Measurements from ENCODE around the gene GMIP.

Gene GMIP

DNA sequence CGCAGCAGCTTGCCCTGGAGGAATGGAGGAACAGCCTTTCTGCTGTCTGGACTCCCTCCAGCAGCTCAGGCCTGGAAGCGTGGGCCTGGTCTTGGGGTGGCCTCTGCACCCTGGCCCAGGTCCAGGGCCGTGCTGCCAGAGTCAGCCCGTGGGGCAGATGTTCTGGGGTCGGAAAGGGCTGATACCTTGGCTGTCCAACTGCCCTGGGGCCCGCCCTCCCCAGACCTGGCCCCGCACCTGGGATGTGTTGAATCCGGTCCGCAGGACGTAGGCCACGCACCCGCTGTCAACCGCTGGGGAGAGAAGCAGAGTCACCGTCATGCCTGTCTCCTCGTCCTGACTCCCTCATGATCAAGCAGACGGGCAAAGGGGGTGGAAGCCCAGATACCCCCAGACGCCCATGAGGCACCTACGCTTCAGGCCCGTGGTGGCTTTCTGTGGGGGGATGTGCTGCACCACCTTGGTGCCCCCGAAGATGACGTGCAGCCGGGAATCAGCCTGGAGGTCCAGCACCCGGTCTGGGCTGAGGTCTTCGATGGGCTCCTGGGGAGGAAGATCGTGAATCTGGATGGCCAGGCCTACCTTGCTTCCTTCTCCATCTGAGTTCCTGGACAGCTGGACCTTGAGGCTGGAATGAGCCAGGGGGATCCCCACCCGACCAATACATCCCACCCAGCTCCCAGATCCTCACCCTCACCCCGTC, 12.3 kb upstream of the GMIP start:
- no peaks in the 10 kb centered on the region for H3K27me3 ChIP-seq (ENCODE audit: control insufficient read depth in 1 of 2, insufficient read depth in 2 of 2, low read length in 2 of 2)
- H3K27ac ChIP-seq (ENCODE audit: low read depth, low read length): no peak overlapping the region
- no peaks in the 10 kb centered on the region for H3K4me1 ChIP-seq (ENCODE audit: insufficient read depth, low read length)
- no peak overlapping the region for H3K9ac ChIP-seq (ENCODE audit: low read length)
- no peaks in the 10 kb centered on the region for H3K9me3 ChIP-seq (ENCODE audit: low read length)
- no peak overlapping the region for H3K4me3 ChIP-seq (ENCODE audit: low read depth in 1 of 2, low read length in 2 of 2)
- peaks cover 78% of the 10 kb centered on the region for H3K36me3 ChIP-seq (ENCODE audit: insufficient read depth, low read length)

DNA sequence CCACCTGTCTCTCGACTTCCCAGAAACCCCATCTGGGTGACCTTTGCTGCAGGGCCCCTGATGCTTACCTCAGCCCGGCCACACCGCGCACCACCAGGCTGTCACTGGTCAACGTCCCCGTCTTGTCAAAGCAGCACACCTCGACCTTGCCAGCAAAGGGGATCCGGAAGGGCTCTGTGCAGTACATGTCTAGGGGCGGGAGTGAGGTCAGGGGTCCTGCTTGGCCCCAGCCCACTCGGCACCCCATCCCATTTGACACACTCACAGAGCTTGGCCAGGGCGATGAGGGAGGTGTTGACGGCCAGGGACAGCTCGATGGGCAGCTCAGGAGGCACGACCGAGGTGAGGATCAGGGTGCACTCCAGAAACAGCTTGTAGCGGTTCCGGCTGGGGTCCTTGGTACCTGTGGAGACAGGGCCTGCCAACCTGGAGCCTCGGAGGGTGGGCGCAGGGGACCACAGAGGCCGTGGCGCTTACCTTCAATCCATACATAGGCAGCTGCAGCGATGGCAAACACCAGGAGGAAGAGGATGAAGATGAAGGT, 11.7 kb upstream of the GMIP start:
- H3K36me3 ChIP-seq (ENCODE audit: insufficient read depth, low read length): peaks cover 84% of the 10 kb centered on the region
- no peaks in the 10 kb centered on the region for H3K27me3 ChIP-seq (ENCODE audit: control insufficient read depth in 1 of 2, insufficient read depth in 2 of 2, low read length in 2 of 2)
- H3K4me1 ChIP-seq (ENCODE audit: insufficient read depth, low read length): no peaks in the 10 kb centered on the region

DNA sequence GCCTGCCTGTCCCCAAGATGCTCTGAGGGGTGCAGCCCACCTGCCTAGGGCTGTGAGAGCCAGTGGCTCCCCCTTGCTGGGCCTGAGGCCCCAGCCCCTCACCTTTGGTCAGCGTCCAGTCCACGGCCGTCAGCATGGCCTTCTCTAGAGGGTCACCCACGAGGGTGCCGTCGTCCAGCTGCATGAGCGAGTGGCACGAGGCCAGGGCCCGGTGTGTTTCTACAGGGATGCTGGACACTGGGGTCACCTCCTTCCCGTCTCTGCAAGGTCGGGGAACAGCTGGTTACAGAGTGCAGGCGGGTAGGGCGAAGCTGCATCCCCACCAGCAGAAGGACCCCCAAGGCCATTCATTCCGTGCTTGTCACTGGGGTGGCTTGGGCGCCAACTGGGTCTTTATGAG, 11.0 kb upstream of the GMIP start:
- H3K27me3 ChIP-seq (ENCODE audit: control insufficient read depth in 1 of 2, insufficient read depth in 2 of 2, low read length in 2 of 2): no peaks in the 10 kb centered on the region
- peaks cover 84% of the 10 kb centered on the region for H3K36me3 ChIP-seq (ENCODE audit: insufficient read depth, low read length)
- H3K27ac ChIP-seq (ENCODE audit: low read depth, low read length): no peak overlapping the region
- H3K4me1 ChIP-seq (ENCODE audit: insufficient read depth, low read length): no peaks in the 10 kb centered on the region
- H3K9ac ChIP-seq (ENCODE audit: low read length): no peak overlapping the region
- no peak overlapping the region for H3K4me3 ChIP-seq (ENCODE audit: low read depth in 1 of 2, low read length in 2 of 2)
- no peaks in the 10 kb centered on the region for H3K9me3 ChIP-seq (ENCODE audit: low read length)

More for the DNA sequence above, 11.7 kb upstream of the GMIP start:
- no peak overlapping the region for H3K27ac ChIP-seq (ENCODE audit: low read depth, low read length)
- H3K9ac ChIP-seq (ENCODE audit: low read length): no peak overlapping the region
- no peak overlapping the region for H3K4me3 ChIP-seq (ENCODE audit: low read depth in 1 of 2, low read length in 2 of 2)
- no peaks in the 10 kb centered on the region for H3K9me3 ChIP-seq (ENCODE audit: low read length)

DNA sequence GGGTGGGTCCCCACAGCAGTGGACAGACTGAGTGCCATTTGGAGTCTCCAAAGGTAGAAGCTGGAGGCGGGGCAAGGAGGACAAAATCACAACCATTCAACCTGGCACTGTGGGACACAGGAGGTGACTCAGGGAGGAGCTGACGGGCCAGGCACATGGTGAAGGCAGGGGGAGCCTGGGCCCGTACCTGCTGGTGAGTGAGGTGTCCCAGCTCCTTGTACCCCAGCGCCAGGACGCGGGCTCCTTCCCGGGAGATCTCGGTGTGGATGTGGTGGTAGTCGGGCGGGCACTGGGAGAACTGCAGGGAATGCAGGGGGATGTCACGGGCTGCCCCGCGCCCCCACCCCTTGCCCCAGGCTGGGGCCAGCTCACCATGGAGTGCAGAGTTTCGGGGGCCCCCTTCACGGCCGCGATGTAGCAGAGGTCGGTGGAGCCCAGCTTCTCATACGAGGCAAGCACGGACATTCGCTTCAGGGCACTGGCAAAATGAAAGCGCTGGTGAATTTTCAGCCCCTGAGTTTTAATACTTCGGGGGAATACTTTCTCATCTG, 10.2 kb upstream of the GMIP start:
- H3K27ac ChIP-seq (ENCODE audit: low read depth, low read length): no peak overlapping the region
- H3K4me3 ChIP-seq (ENCODE audit: low read depth in 1 of 2, low read length in 2 of 2): no peak overlapping the region
- no peaks in the 10 kb centered on the region for H3K4me1 ChIP-seq (ENCODE audit: insufficient read depth, low read length)
- no peak overlapping the region for H3K9ac ChIP-seq (ENCODE audit: low read length)
- no peaks in the 10 kb centered on the region for H3K9me3 ChIP-seq (ENCODE audit: low read length)
- peaks cover 84% of the 10 kb centered on the region for H3K36me3 ChIP-seq (ENCODE audit: insufficient read depth, low read length)
- H3K27me3 ChIP-seq (ENCODE audit: control insufficient read depth in 1 of 2, insufficient read depth in 2 of 2, low read length in 2 of 2): no peaks in the 10 kb centered on the region

DNA sequence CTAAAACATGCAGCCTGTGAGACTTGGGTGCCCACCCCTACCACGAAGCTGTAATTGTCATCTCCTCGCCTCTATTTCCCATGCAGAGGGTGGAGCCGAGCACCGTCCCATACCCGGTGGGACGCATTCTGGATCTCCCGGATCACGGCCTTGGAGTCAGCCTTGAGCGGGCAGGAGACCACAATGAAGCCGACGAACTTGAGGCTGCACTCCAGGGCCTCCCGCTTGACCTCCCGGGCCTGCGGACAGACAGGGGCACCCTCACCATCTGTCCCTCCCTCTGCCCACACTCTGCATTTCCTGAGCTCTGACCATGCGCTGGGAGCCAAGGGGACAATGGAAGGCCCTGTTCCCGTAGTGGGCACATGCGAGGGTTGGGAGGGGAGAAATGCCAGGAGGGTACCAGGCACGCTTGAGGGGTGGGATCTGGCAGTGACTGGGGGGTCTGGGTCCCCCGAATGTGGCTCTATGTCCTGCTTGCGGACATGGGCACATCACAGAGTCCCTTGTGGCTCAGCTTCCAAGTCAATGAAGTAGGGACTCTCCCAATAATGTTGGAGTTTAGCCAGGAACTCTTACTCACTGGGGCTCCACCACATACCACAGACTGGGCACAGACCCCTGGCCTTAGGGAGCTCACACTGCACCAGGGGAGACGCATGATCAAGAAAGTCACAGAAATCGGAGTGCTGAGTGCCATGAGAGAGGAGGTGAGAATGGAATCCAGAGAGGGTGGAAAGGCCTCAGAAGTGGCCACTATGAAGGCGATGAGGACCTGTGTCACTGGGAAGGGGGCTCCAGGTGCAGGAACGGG, 9.2 kb upstream of the GMIP start:
- H3K9ac ChIP-seq (ENCODE audit: low read length): no peak overlapping the region
- no peaks in the 10 kb centered on the region for H3K9me3 ChIP-seq (ENCODE audit: low read length)
- no peak overlapping the region for H3K27ac ChIP-seq (ENCODE audit: low read depth, low read length)
- no peaks in the 10 kb centered on the region for H3K4me1 ChIP-seq (ENCODE audit: insufficient read depth, low read length)
- peaks cover 75% of the 10 kb centered on the region for H3K36me3 ChIP-seq (ENCODE audit: insufficient read depth, low read length)
- no peak overlapping the region for H3K4me3 ChIP-seq (ENCODE audit: low read depth in 1 of 2, low read length in 2 of 2)
- no peaks in the 10 kb centered on the region for H3K27me3 ChIP-seq (ENCODE audit: control insufficient read depth in 1 of 2, insufficient read depth in 2 of 2, low read length in 2 of 2)

DNA sequence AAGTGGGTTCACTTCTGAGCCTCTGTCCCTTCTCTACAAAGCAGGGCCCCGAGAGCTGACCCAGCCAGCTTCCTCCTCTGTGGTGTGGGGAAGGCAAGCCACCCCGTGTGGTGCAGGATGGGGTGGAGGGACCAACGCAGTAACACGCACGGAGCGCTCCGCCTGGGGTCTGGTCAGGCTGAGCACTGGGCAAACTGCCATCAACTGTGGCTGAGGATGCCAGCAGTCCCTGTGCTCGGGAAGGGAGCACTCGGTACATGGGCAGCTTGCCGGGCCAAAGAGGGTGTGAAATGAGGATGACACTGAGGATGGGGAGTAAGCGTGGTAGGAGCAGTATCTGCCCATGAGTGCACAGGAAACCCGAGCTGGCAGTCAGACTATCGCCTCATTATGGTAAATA, 7.6 kb upstream of the GMIP start:
- Histone ChIP-seq H3K27ac (ENCODE audit: low read depth, low read length) (no peak overlapping the region), H3K9ac (ENCODE audit: low read length) (no peak overlapping the region)

DNA sequence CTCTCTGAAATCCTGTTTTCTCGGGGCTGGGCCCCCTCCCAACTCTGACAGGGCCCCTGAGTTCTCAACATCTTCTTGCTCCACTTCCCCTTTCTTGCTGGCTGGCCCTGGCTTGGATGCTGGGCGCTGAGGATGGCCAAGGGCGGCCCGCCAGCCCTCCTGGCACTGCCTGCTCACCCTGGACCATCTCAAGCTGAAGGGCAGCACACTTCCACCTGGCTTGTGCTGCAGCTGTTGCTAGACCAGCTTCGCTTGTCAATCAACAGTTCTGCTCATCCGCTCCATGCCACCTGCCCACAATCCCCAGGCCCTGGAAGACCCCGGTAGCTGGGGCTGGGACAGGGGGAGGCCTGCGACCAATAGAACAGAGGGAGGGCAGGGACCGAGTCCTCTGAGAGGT, 6.9 kb upstream of the GMIP start:
- no peak overlapping the region for H3K9ac ChIP-seq (ENCODE audit: low read length)
- no peaks in the 10 kb centered on the region for H3K9me3 ChIP-seq (ENCODE audit: low read length)
- no peaks in the 10 kb centered on the region for H3K4me1 ChIP-seq (ENCODE audit: insufficient read depth, low read length)
- no peak overlapping the region for H3K4me3 ChIP-seq (ENCODE audit: low read depth in 1 of 2, low read length in 2 of 2)
- no peak overlapping the region for H3K27ac ChIP-seq (ENCODE audit: low read depth, low read length)
- no peaks in the 10 kb centered on the region for H3K27me3 ChIP-seq (ENCODE audit: control insufficient read depth in 1 of 2, insufficient read depth in 2 of 2, low read length in 2 of 2)
- H3K36me3 ChIP-seq (ENCODE audit: insufficient read depth, low read length): peaks cover 64% of the 10 kb centered on the region

More for the DNA sequence above, 7.6 kb upstream of the GMIP start:
- peaks cover 72% of the 10 kb centered on the region for H3K36me3 ChIP-seq (ENCODE audit: insufficient read depth, low read length)
- no peak overlapping the region for H3K4me3 ChIP-seq (ENCODE audit: low read depth in 1 of 2, low read length in 2 of 2)
- H3K27me3 ChIP-seq (ENCODE audit: control insufficient read depth in 1 of 2, insufficient read depth in 2 of 2, low read length in 2 of 2): no peaks in the 10 kb centered on the region
- no peaks in the 10 kb centered on the region for H3K4me1 ChIP-seq (ENCODE audit: insufficient read depth, low read length)
- no peaks in the 10 kb centered on the region for H3K9me3 ChIP-seq (ENCODE audit: low read length)

DNA sequence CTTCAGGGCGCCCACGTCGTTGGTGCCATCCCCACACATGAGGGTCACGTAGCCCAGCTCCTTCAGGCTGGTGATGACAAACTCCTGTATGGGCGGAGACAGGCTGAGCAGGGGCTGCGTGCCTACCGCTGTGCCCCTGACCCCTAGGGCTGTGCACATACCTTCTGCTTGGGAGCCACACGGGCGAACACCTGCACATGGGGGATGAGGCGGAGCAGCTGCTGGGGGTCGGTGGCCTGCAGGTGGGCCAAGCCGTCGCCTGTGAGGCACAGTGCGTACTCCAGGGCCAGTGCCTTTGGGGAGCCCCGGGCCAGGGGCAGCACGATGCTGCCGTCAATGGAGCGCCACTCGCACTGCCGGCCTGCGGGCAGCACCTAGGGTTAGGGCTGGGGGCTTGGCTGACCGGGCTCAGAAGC, 6.1 kb upstream of the GMIP start:
- Histone ChIP-seq H3K27ac (ENCODE audit: low read depth, low read length) (no peak overlapping the region), H3K4me3 (ENCODE audit: low read depth in 1 of 2, low read length in 2 of 2) (no peak overlapping the region), H3K36me3 (ENCODE audit: insufficient read depth, low read length) (peaks cover 57% of the 10 kb centered on the region), H3K9ac (ENCODE audit: low read length) (no peak overlapping the region), H3K27me3 (ENCODE audit: control insufficient read depth in 1 of 2, insufficient read depth in 2 of 2, low read length in 2 of 2) (no peaks in the 10 kb centered on the region), H3K4me1 (ENCODE audit: insufficient read depth, low read length) (no peaks in the 10 kb centered on the region), H3K9me3 (ENCODE audit: low read length) (no peaks in the 10 kb centered on the region)

DNA sequence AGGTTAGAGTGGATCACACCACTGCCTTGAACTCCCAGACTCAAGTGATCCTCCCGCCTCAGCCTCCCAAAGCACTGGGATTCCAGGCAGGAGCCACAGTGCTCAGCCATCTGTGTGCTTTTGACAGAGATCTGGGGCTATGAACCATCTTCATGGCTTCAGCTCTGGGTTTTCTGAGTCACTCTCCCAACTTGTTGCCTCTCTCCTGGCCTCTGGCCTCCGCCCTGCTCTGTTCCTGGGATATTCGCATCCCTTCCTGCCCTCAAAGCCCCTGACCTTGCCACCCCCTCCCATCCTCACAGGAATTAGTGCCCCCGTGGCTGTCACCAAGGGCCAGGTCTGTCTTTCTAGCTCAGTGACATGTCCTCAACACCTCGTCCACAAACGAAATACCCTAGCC, 5.7 kb upstream of the GMIP start:
- Histone ChIP-seq H3K4me3 (ENCODE audit: low read depth in 1 of 2, low read length in 2 of 2) (no peak overlapping the region), H3K27ac (ENCODE audit: low read depth, low read length) (no peak overlapping the region), H3K36me3 (ENCODE audit: insufficient read depth, low read length) (peaks cover 52% of the 10 kb centered on the region), H3K9me3 (ENCODE audit: low read length) (no peaks in the 10 kb centered on the region), H3K27me3 (ENCODE audit: control insufficient read depth in 1 of 2, insufficient read depth in 2 of 2, low read length in 2 of 2) (no peaks in the 10 kb centered on the region), H3K9ac (ENCODE audit: low read length) (no peak overlapping the region), H3K4me1 (ENCODE audit: insufficient read depth, low read length) (no peaks in the 10 kb centered on the region)

DNA sequence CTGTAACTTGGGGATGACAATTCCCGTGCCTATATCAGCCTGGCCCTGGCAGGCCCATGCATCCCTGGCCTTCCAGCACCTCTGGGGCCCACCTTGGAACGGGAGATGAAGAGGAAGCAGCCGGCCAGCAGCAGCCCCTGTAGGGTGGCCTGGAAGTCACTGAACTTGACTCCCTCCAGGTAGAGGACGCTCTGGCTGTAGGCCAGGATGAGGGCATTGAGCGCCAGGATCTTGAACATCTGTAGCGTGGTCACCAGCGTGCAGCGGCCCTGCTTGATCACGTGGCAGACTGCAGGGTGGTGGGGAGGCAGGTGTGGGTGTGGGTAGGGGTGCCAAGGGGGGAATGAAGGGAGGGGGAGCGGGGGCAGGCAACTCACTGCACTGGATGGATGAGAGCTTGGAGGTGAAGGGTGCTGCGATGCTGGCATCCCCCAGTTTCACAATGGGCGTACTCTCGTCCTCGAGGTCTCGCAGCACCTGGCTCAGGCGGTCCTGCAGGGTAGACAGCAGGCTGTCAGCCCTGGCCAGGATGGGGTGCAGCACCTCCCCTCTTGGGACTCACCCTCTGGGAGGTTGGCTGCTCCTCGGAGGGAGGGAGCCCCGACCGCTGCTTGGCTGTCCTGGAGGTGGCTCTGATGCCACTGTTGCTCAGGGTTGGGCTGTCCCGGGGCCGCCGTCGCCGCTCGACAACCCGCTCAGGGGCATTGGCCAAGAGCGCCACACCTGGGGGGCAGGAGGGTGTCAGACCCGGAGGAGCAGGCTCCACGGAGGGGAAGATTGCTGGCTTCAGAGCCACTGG, 3.8 kb upstream of the GMIP start:
- H3K9ac ChIP-seq (ENCODE audit: low read length): no peak overlapping the region
- H3K4me1 ChIP-seq (ENCODE audit: insufficient read depth, low read length): peaks cover 10% of the 10 kb centered on the region
- H3K27ac ChIP-seq (ENCODE audit: low read depth, low read length): no peak overlapping the region
- H3K4me3 ChIP-seq (ENCODE audit: low read depth in 1 of 2, low read length in 2 of 2): no peak overlapping the region
- H3K9me3 ChIP-seq (ENCODE audit: low read length): no peaks in the 10 kb centered on the region
- H3K36me3 ChIP-seq (ENCODE audit: insufficient read depth, low read length): peaks cover 33% of the 10 kb centered on the region
- H3K27me3 ChIP-seq (ENCODE audit: control insufficient read depth in 1 of 2, insufficient read depth in 2 of 2, low read length in 2 of 2): no peaks in the 10 kb centered on the region

Measured in muscle layer of colon (tissue), 2 donors.